Measurements from ENCODE around the gene GEMIN5. TPM values are rescaled to one million over a fixed set of nuclear protein-coding genes. Genes with fewer than 3 reads are reported as not detected.
"Not testable (repeated sequence)": the region's sequence is repeated elsewhere in the genome, so short reads cannot be mapped to it uniquely, and the experiment has no call there.

The GEMIN5 gene
- total RNA-seq, 1 donor from 2014 or later = 12.2 TPM

DNA sequence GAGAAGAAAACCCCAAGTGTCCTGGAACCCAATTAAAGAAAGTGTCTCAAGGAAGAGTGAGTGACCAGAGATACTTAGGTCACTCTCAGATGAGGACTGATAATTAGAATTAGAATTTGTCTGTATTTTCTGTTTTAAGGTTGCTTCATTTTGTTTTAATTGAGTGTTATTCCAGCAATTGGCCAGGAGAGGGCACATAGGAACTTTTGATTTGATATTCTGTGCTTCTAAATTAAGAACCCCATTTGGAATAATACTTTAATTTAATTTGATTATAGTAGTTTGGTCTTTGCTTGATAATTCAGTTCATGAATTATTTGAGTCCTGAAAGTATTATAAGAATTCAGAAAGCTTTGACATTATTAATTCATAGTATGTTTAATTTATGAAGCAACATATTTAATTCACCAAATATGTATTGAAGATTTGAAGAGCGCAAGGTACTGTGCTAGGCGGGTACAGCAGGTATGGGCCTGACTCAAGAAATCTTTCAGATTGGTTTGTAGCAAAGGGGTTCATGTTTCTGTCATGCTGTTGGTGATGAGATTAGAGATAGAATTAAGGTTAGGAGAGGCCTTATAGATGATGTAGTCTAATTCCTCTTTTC lies 7.8 kb upstream of the GEMIN5 start:
- peak in 1 of 2 donors; percentile 48 for DNase-seq (ENCODE audit: low read depth in 2 of 2)

GRCh38 chr5:154944716-154945115 lies 6.7 kb upstream of the GEMIN5 start:
- DNase-seq (ENCODE audit: low read depth in 2 of 2) = peak in 1 of 2 donors; percentile 26

DNA sequence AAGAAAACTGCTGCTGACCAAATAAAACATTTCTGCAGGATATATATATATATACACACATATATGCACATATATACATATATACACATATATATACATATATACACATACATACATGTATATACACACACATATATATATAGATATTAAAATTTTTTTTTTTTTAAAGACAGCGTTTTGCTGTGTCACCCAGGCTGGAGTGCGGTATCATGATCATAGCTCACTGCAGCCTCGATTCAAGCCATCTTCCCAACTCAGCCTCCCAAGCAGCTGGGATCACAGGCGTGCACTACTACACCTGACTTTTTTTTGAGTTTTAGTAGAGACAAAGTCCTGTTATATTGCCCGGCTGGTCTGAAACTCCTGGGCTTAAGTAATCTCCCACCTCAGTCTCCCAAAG lies 5.5 kb upstream of the GEMIN5 start:
- no peak for DNase-seq (ENCODE audit: low read depth in 2 of 2)

DNA sequence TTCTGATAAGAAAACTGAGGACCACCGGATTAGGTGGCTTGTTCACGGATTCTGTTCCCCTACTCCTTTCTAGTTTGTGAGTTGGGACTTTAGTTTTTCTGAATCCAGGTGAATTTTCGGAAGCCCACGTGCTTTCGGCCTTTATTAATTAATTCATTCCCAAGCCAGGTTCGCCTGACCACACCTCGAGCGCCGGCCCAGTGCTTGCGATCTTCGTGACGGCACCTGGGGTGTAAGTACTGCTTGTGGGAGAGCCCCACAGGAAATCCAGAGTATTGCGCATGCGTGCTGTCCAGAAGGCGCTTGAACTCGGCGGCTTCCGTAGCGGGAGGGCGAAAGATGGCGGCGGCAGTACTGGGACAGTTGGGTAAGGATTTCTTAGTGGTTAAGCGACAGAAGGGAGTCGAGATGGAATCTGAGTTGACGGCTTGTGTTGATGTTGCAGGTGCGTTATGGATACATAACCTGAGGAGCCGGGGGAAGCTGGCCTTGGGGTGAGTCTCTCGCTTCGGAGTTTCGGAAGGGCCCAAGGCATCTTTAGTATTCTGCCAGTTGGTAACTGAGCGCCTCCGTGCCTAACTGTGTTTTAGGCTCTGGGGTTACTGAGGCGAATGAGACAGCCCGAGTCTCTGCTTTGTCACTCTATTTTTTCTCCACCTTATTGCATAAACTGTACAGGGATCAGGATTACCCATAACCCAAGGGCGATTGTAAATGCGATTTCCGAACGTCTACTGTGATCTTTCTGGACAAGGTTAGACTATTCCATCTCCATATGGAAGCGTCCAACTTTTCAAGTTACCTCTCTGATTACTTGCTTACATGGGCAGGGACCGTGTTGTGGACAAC lies 3.0 kb upstream of the GEMIN5 start, which contains the start of gene MRPL22:
Gene MRPL22 (plus strand): TSS at position 302 of the 849 bp plus-strand sequence. CDS start 38 bp downstream, at position 340.
- DNase-seq (ENCODE audit: low read depth in 2 of 2) = peak; percentile 89 to 95

GRCh38 chr5:154940375-154940771 lies 2.4 kb upstream of the GEMIN5 start:
- DNase-seq (ENCODE audit: low read depth in 2 of 2) = no peak

- DNase-seq (ENCODE audit: low read depth in 2 of 2) = not testable (repeated sequence)
These were observed 1.4 kb upstream of the GEMIN5 start for GRCh38 chr5:154939387-154939786.

DNA sequence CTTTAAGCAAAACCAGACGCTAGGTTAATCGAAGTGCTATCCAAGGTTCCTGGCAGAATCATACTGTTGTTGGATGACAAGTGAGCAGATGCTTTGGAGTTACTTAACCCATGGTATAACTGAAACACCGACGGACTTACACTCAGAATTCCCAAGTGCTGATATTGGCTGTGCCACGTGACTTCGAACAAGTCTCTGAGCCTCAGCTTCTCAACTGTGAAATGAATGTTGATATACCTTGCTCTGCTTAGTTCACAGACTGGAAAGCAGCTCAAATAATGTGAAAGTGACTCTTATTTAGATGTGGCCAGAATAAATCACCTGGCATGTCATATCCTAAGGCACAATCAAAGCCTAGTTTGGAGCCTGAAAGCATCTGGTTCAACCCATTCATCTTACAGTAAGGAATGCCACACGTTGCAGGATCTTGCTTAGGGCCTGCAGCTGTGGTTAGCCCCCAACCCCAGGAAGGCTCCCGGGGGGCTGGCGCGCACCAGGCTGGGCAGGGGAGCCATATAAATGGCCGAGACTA lies 759 bp downstream of the GEMIN5 start:
- peak in 1 of 2 donors; percentile 4 for DNase-seq (ENCODE audit: low read depth in 2 of 2)

GRCh38 chr5:154934881-154935280 lies 3.1 kb downstream of the GEMIN5 start:
- DNase-seq (ENCODE audit: low read depth in 2 of 2) = no peak

DNA sequence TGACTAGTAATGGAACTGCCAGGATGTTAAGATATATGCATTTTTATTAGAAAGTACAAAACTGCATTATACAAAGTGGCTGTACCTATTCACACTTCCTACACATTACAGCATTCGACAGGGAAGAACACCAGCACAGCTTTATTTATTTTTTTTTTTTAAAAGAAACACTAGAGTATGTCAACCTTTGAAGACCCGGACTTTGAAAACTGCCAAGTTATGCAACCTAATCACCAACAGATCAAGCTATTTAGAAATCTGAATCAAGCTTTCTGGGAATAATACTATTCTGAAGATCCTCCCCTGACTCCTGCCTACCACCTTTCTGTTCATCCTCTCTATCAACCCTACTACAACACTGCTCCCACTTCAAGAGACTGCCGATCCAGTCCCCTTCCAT lies 4.5 kb downstream of the GEMIN5 start:
- no peak for DNase-seq (ENCODE audit: low read depth in 2 of 2)

DNA sequence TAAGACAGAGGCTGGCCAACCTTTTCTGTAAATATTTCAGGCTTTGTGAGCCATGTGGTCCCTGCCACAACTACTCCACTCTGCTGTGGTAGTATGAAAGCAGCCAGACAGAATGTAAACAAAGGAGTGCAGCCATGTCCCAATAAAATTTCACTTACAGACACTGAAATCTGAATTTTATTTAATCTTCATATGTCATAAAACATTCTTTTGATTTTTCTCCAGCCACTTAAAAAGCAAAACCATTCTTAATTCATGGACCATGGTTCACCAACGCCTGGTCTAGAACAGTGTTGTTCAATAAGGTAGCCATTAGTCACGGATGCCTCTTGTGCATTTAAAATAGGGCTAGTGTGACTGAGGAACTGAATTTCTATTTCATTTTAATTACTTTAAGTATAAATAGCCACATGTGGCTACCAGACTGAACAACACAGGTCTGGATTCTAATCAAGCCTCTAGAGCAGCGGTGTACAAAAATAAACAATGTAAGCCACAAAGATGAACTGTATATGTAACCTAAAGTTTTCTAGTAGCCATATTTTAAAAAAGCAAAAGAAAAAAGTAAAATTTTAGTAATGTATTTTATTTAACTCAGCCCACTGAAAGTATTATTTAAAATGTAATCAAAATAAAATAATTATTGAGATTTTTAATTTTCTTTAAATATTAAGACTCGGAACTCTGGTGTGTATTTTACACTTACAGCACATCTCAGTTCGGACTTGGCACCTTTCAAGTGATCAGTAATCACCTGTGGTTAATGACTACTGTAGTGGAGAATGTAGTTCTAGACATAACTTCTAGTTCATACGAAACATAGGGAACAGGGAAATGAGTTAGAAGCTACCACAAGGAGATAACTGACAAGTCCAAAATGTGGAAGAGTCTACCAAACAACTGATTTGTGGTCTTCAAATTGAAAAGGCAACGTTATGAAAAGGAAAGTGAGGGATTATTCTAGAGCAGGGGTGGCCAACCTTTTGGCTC lies 14.3 kb downstream of the GEMIN5 start:
- DNase-seq (ENCODE audit: low read depth in 2 of 2) = no peak

DNA sequence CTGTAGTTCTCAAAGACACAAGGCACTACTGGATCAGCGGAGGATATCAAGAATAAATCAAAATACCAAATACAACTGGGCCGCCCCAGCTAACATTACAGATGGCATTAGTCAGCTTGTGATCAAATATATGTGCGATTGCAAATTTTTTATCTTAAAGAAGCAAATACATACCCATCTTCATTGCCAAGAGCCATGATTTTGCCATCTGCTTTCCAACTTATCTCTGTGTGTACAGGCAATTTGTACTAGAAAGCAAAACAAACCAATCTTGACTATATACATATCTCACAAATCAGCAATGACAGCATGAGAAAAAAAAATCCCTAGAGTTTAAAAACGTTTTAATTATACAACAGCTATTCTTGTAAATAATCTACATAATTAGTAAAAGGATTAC lies 20.3 kb downstream of the GEMIN5 start:
- DNase-seq (ENCODE audit: low read depth in 2 of 2) = no peak

- no peak for DNase-seq (ENCODE audit: low read depth in 2 of 2)
These were observed 21.1 kb downstream of the GEMIN5 start for GRCh38 chr5:154916874-154917273.

GRCh38 chr5:154905601-154906000 lies 32.4 kb downstream of the GEMIN5 start:
- not testable (repeated sequence) for DNase-seq (ENCODE audit: low read depth in 2 of 2)

GRCh38 chr5:154901913-154902312 lies 36.1 kb downstream of the GEMIN5 start:
- no peak for DNase-seq (ENCODE audit: low read depth in 2 of 2)

DNA sequence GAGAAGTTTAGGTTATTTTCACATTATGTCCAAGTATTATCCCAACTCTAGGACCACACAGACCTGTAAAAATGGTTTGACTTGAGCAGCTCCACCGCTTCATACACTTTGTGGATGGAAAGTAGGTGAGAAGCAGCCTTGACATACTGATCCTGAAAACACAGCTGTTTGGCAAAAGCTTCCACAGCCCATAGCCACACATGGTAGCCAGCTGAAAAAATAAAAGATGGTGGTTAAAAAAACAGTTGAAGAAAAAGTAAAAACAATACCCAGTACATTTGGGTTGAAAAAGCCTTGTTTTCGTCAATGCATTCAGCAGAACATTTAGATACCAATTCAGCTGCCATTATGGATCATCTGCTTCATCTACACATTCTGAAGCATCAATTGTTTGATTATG lies 36.7 kb downstream of the GEMIN5 start:
- peak; percentile 30 to 74 for DNase-seq (ENCODE audit: low read depth in 2 of 2)

DNA sequence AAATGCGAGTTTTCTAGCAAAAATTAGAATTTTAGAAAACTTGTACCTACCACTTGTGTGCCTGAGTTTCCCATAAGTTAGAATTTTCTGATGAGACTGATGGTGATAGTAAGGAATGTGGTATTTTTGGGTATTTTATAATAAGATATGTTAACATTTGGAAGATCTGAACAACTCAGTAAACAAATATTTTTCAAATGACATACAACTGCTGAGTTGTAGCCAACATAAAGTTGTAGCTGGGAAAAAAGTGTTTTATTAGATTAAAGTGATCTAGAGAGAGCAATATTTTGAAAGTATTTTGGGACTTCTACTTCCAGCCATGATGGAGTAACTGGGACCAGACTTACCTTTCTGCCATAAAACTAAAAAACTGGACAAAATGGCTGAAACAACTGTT lies 37.9 kb downstream of the GEMIN5 start:
- no peak for DNase-seq (ENCODE audit: low read depth in 2 of 2)

GRCh38 chr5:154899151-154899816 lies 38.7 kb downstream of the GEMIN5 start:
- no peak for DNase-seq (ENCODE audit: low read depth in 2 of 2)

GRCh38 chr5:154898210-154898609 lies 39.8 kb downstream of the GEMIN5 start:
- DNase-seq (ENCODE audit: low read depth in 2 of 2) = no peak

DNA sequence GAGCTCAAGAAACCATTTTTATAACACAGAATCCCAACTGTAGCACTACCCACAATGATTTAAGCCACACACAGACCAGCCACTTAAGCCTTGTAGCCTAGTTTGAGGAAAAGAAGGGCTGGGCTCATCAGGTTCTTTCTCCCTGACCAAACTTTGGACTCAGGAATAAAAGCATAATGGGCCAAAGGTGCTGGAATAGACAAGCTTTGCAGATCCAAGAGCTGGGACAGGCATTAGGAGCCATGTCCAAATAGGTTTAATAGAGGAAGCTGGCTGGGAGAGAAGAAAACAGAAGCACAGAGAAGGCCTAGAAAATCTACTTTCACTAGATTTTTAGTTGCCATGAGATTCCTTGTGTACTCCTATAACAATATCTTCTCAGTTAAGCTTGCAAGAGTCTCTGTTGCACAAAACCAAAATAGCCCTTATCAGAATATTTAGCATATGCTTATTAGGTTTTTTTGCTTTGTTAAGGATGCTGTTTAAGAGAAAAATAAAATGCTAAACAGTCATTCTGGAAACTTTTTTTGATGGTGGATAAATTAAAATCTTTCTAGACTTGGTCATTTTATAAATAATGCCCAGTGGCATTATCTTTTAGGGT lies 41.3 kb downstream of the GEMIN5 start:
- no peak for DNase-seq (ENCODE audit: low read depth in 2 of 2)

Measured in dermis microvascular lymphatic vessel endothelial cell (primary cell).